ENCODE measurements around the gene SLIT3. TPM values are rescaled to one million over a fixed set of nuclear protein-coding genes. Genes with fewer than 3 reads are reported as not detected.

The SLIT3 gene
- total RNA-seq, 1 experiment from 2014 or later, result not detected

DNA sequence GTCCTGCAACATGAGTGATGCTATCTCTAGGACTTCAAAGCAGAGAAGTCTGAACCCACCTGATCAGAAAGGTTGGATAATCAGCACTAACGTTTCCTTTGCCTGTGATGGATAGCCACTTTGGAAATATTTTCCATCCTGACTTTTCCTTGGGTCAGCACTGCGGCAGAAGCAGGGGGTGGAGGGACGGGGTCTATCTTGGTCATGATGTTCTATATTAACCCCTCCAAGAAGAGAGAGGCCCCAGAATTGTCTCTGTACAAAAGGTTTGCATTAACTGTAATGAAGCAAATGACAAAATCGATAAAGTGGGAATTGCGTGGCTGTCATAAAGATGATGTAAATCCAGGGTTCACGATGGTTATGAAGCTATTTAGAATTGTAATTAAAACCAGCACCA lies 441.9 kb downstream of the SLIT3 start:
- Histone ChIP-seq H3K9me3 (ENCODE audit: insufficient read depth, low read depth) (no peaks in the 10 kb centered on the region), H3K4me3 (no peak overlapping the region), H4K20me1 (ENCODE audit: insufficient read depth) (no peaks in the 10 kb centered on the region; the same call in 1 of the 2 replicates), H2AFZ (no peak overlapping the region), H3K4me2 (no peak overlapping the region), H3K27ac (no peak overlapping the region), H3F3A (ENCODE audit: insufficient read depth, low read depth) (no peaks in the 10 kb centered on the region), H3K36me3 (ENCODE audit: low read depth) (no peaks in the 10 kb centered on the region), H3K79me2 (ENCODE audit: low read depth) (no peaks in the 10 kb centered on the region), H3K27me3 (ENCODE audit: insufficient read depth, low read depth) (peaks cover 87% of the 10 kb centered on the region), H3K4me1 (replicated peaks; ENCODE audit: insufficient read depth) (no peaks in the 10 kb centered on the region), H3K9me2 (ENCODE audit: insufficient read depth) (no peaks in the 10 kb centered on the region)
- intact Hi-C loops (cut with micrococcal nuclease; ENCODE audit: unreplicated experiment), result no loop called here
- ChIA-PET POLR2A (ENCODE audit: unreplicated experiment) (no interaction called here), CTCF (no interaction called here)
- TF ChIP-seq, protein P1, sequence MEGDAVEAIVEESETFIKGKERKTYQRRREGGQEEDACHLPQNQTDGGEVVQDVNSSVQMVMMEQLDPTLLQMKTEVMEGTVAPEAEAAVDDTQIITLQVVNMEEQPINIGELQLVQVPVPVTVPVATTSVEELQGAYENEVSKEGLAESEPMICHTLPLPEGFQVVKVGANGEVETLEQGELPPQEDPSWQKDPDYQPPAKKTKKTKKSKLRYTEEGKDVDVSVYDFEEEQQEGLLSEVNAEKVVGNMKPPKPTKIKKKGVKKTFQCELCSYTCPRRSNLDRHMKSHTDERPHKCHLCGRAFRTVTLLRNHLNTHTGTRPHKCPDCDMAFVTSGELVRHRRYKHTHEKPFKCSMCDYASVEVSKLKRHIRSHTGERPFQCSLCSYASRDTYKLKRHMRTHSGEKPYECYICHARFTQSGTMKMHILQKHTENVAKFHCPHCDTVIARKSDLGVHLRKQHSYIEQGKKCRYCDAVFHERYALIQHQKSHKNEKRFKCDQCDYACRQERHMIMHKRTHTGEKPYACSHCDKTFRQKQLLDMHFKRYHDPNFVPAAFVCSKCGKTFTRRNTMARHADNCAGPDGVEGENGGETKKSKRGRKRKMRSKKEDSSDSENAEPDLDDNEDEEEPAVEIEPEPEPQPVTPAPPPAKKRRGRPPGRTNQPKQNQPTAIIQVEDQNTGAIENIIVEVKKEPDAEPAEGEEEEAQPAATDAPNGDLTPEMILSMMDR (conservative IDR thresholded peaks at IDR 0.05), result no peak
- TF ChIP-seq EZH2 (IDR thresholded peaks at IDR 0.05; ENCODE audit: low read depth), result no peak
- no peak for DNase-seq
- BruUV-seq (replicated peaks), result no TSS peak

DNA sequence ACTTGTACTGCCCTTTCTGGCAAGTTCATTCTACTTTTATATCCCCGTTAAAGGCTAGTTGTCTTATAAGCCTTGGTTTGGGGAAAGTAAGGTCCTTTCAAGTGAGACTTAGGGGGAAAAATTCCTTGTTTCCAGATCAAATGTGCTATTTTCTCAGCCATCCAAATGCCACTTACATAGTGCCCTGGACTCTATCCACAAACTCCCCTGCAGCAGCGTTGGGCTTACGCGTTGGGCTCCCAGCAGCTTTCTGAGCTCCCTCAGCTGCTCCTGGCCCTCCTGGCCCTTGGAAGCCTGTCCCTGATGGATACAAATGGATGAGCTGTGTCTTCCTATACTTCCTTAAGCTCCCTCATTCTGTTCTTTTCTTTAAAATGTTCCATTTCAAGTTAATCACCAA lies 442.6 kb downstream of the SLIT3 start:
- Histone ChIP-seq H3K9me3 (ENCODE audit: insufficient read depth, low read depth) (no peaks in the 10 kb centered on the region), H3K36me3 (ENCODE audit: low read depth) (no peaks in the 10 kb centered on the region), H3K79me2 (ENCODE audit: low read depth) (no peaks in the 10 kb centered on the region), H3K27ac (no peak overlapping the region), H3F3A (ENCODE audit: insufficient read depth, low read depth) (no peaks in the 10 kb centered on the region), H3K4me1 (replicated peaks; ENCODE audit: insufficient read depth) (no peaks in the 10 kb centered on the region), H4K20me1 (ENCODE audit: insufficient read depth) (no peaks in the 10 kb centered on the region; the same call in 1 of the 2 replicates), H3K9me2 (ENCODE audit: insufficient read depth) (no peaks in the 10 kb centered on the region), H3K27me3 (ENCODE audit: insufficient read depth, low read depth) (peaks cover 89% of the 10 kb centered on the region), H2AFZ (no peak overlapping the region), H3K4me3 (no peak overlapping the region), H3K4me2 (no peak overlapping the region)
- DNase-seq, result no peak
- no TSS peak for BruUV-seq (replicated peaks)
- TF ChIP-seq, protein P1 (conservative IDR thresholded peaks at IDR 0.05), result no peak
- TF ChIP-seq EZH2 (IDR thresholded peaks at IDR 0.05; ENCODE audit: low read depth), result no peak
- POLR2A ChIA-PET (ENCODE audit: unreplicated experiment), result no interaction called here
- intact Hi-C loops (cut with micrococcal nuclease; ENCODE audit: unreplicated experiment), result no loop called here
- CTCF ChIA-PET, result no interaction called here

DNA sequence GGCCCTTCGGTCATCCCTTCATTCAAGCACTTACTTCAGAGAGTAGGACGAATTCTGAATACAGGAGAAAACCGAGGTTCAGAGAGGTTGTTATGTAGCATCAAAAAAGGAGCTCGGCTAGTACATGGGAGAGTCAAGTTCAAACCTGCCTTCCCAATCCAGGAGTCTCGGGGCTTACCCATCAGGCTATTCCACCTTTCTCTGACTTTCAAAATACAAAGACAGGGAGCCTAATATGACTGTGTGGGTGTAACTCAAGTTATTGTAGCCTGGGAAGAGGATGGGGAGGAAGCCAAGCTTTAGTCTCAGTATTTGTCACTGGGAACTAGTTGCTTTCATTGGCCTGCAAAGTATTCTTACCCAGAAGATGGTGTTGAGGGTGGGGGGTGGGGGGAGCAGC lies 447.0 kb downstream of the SLIT3 start:
- H3K9me3 ChIP-seq (ENCODE audit: insufficient read depth, low read depth), result no peaks in the 10 kb centered on the region
- no peaks in the 10 kb centered on the region for H3F3A ChIP-seq (ENCODE audit: insufficient read depth, low read depth)
- no peaks in the 10 kb centered on the region for H3K9me2 ChIP-seq (ENCODE audit: insufficient read depth)
- H2AFZ ChIP-seq, result no peak overlapping the region
- TF ChIP-seq EZH2 (IDR thresholded peaks at IDR 0.05; ENCODE audit: low read depth), result no peak
- TF ChIP-seq, protein P1 (conservative IDR thresholded peaks at IDR 0.05), result no peak
- H3K79me2 ChIP-seq (ENCODE audit: low read depth), result no peaks in the 10 kb centered on the region
- no peaks in the 10 kb centered on the region for H3K36me3 ChIP-seq (ENCODE audit: low read depth)
- no peak overlapping the region for H3K4me3 ChIP-seq
- no TSS peak for BruUV-seq (replicated peaks)
- no peaks in the 10 kb centered on the region for H4K20me1 ChIP-seq (ENCODE audit: insufficient read depth)
- no peak for DNase-seq
- CTCF ChIA-PET, result no interaction called here
- no peaks in the 10 kb centered on the region for H3K4me1 ChIP-seq (replicated peaks; ENCODE audit: insufficient read depth)
- no peak overlapping the region for H3K4me2 ChIP-seq
- H3K27me3 ChIP-seq (ENCODE audit: insufficient read depth, low read depth), result peaks cover 99% of the 10 kb centered on the region
- intact Hi-C loops (cut with micrococcal nuclease; ENCODE audit: unreplicated experiment), result no loop called here
- POLR2A ChIA-PET (ENCODE audit: unreplicated experiment), result no interaction called here
- H3K27ac ChIP-seq, result no peak overlapping the region

Data from PC-9 (cell line).